ENCODE data around the gene PYROXD2.

Gene PYROXD2

DNA sequence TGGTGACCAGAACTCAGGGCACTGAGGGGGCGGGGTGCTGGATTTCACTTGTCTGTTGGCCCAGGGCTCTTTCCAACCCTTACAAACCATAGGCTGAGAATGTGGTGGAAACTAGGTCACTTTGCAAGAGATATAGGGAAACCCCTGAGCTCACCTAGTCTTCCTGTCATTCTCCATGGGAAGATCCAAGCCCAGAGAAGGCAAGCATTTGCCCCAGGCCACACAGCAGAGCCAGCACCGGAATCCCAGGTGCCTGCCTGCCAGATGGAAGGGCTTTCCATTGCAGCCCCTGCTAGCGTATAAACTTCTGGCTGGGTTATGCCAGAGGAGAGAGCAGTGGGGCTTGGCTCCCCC lies 427 bp downstream of the PYROXD2 start:
- no peak for DNase-seq (ENCODE audit: low spot score)

DNA sequence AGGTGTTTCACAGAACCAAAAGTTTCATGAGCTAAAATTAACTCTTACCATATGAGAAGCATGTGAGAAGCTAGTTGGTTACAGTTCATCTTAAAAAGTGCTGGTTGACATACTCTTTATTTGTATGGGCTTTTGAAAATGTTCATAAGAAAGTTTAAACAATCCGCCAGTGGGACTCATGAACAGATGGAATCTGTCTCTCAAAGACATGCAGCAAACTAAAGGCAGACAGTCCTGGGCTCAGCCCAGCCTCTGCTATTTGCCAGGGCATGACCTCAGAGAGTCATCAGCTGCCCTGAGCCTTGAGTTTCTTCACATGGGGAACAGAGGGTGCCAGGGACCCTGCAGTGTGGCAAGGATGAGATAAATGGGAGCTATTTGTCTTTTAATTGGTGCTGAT lies 3.2 kb downstream of the PYROXD2 start:
- no peak for DNase-seq (ENCODE audit: low spot score)

DNA sequence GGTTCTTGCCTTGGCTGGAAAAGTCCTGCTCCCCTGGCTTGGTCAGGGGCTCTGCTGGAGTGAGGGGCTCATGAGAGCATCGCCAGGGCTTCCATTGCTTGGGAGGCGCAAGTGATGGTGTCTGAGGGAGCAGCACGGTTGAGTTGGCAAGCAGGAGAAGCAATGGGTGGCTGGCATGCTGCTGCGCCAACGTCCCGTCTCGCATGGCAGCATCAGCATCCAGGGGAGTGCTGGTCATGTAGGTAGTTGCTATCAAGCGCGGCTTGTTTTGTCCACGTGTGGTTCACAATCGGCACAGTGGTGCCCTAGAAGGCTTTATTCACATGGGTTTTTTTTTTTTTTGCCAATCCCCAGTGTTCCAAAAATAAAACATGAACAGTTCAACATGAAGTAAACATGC lies 3.8 kb downstream of the PYROXD2 start:
- DNase-seq (ENCODE audit: low spot score): no peak

DNA sequence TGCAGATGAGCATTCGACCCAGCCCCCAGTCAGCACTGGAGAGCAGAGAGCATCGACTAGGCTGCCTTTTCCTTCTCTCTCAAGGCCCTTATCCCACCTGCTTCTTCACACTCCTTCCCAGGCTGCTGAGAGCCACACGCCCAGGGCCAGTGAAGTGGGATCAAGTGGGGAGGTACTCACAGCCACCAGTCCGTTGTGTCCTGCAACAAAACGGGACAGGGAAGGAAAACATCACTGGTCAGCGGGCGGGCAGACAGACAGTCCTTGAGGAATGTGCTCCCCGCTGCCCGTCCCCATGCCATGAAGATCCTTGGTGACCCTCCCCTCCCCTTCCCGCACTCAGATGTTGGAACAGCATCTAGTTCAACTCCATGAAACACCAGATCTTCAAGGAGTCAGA lies 4.2 kb downstream of the PYROXD2 start:
- no peak for DNase-seq (ENCODE audit: low spot score)

DNA sequence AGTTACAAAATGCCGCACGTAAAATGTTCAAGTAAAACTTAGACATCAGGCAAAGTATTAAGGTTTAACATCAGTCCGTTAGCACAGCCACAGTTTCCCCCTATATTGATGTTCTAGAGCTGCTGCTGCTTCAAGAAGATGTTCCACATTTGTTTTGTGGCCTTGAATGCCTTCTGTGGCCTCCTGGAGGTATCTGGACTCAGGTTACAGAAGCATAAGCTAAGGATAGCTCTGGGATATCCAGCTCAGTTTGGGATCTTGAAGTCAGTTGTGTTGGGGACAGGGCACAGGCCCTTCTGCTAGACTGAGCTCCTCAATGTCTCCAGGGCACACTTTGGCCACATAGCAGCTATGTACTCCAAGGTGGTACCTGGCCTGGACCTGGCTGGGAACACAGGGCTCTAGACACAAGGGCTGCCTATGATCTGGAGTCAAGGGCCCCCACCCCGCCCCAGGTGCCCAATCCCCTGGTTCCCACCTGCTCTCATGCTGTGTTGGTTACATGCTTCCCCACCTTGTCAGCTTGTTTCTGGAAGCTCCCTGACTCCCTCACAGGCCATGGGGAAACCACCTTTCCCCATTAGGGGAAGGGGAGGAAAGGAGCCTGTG lies 4.7 kb downstream of the PYROXD2 start:
- no peak for DNase-seq (ENCODE audit: low spot score)

DNA sequence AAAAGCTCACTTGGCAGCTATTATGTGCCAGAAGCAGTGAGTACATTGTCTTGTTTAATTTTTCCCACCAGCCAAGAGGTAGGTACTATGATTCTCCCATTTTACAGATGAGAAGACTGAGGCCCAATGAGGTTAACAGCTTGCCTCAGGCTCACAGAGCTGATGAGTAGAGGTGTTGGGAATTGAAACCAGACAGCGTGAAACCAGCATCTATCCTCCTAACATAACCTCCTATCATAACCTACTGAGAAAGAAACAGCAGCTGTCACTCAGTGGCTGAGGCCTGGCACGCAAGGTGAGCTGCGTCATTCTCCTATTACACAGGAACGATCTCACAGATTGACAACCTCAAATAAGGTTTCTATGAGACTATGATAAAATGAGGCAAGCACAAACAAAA lies 6.2 kb downstream of the PYROXD2 start:
- no peak for DNase-seq (ENCODE audit: low spot score)

DNA sequence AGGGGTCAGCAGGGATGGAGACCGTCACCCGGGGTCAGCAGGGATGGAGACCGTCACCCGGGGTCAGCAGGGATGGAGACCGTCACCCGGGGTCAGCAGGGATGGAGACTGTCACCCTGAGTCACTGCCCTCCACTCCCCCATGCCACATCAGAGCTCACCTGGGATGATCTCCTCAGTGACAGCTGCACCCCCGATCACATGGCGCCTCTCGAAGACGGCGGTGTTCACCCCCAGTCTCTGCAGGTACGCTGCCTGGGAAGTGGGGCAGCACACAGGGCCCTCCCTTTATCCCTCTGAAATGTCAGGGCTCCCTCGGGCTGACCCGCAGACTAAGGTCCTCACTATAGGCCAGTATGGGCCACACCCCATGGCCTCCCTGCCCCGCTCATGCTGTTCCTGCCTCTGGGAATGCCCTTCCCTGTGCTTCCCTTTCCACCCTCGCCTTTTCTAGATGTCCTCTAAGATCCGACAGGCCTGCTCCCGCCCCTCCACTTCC lies 7.2 kb downstream of the PYROXD2 start:
- no peak for DNase-seq (ENCODE audit: low spot score)

DNA sequence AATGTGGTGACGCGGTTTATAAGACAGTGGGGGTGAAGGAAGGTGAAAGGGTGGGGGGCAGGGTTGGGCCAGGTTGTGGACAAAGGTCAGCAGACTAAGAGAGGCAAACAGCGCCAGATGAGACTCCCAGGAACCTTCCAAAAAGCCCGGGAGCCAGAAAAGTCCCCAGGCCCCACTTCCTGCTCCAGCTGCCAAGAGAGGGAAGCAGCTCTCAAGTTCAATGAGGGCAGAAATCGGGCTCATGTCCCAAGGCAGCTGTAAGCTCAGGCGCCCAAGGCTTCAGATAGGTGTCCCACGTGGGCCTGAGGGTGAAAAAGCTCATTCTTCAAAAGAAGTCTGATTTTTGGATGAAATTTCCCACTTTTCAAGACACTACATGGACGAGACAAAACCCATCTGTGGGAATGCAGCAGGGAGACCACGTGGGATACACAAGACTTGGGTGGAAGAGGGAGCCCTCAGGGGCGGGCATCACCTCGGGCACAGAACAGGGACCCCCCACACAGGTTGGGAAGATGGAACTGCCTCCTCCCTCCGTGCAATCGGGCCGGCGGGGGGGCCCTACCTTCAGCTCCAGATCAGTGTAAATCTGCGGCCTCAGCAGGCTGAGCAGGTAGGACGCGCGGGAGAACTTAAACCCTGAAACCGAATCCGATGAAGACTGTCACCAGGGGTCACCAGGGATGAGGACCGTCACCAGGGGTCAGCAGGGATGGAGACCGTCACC lies 7.8 kb downstream of the PYROXD2 start:
- no peak for DNase-seq (ENCODE audit: low spot score)

DNA sequence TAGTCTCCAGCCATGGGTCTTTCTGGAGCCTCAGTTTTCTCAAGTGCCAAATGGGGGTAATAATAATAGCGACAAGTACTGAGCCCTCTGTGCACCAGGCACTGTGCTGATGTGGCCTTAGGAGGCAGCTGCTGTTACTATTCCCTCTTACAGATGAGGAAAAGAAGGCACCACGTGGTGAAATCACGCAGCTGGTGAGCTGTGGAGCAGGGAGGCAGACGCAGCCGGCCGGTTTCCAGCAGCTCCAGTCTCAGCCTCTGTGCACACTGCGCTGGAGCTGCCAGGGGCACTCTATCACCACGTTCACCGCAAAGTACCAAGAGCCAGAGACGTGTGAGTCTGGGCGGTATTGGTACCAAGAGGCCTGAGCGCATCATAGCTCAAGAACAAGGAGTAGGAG lies 9.6 kb downstream of the PYROXD2 start:
- DNase-seq (ENCODE audit: low spot score): no peak

DNA sequence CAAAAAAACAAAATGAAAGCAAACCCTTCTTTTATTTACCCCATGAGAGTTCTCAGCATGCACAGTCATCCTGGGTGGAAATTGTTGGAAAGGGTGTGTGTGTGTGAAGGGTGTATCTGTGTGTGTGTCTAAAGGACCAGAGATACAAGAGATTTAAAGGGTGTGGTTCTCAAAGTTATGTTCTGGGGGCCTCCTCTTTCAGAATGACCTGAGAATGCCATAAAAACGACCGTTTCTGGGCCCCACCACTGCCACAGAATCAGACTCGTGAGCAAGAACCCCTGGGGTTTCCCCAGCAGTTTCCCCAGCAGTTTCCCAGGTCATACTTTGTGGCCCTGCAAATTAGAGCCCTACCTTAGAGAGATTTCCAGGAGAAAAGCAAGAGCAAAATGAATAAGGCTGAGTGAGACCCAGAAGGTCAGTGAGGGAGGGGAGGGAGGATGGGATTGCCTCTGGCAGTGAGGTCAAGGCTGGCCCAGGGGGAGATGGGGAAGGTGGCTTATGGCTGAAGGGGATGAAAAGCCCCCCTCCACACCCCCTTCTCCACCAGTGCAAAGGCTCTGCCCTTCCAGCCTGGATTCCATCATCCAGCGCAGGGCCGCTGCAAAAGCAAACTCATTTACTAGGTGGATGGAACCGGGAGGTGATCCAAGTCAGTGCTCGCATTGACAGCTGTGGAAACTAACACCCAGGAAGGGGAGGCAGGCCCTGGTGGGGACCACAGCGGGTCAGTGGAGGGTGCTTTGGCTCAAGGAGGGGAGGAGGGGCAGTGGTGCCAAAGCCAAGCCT lies 10.2 kb downstream of the PYROXD2 start:
- peak; percentile 25 for DNase-seq (ENCODE audit: low spot score)

DNA sequence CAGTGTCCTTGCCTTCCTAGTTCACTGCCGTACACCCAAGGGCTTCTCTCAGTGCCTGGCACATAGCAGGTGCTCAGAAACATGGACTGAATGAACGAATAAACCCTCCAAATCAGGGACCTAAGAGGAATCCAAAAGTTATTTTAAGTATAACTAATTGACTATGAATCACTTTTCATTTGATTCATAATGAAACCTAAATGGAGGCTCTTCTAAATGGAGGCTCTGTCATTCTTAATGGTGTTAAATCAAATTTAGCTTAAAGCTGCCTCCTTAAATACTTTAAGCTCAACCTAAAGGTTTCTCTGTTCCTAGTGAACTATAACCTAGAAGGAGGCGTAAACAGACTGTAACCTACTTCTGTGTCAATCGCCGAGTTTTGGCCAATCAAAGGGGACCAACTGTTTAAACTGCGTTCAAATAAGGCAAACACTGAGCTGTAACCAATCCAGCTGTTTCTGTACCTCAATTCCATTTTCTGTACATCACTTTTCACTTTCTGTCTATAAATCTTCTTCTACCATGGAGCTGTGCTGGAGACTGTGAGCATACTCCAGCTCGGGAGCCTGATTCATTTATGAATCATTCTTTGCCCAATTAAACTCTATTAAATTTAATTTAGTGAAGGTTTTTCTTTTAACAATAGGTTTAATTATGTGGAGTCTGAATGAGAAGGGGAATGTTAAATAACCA lies 11.0 kb downstream of the PYROXD2 start:
- DNase-seq (ENCODE audit: low spot score): no peak

DNA sequence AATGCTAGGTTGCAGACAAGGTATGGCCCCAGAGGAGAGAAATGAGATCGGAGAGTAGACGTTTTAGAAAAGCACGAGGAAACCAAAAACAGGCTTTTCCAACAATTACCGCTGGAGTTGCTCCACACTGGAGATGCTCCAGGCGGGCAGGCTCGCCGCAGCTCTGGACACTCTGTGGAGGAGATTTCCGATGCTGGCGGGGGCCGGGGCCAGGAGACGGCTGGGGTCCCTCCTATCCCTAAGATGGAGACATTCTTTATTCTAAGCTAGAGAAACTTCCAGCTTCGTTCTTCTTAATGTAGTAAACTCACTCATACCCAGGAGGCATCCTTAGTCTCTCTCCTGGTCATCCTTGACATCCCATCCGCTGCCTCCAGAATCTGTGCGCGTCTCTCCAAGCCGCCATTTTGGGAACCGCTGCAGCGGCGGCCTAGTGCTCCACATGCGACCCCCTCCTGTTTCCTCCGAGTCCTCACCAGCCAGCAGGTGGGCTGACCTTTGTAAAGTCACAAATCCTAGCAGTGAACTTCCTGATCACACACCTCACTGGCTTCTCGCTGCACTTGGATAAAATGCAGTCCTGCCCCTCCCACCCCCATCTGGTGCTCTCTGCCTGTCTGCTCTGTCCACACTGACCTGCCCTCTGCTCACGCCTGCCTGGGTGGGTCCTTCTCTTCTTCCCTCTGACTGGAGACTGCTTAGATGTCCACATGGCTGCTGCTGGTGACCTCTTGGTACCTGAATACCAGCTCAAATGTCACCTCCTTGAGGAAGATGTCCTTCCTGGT lies 11.9 kb downstream of the PYROXD2 start:
- DNase-seq (ENCODE audit: low spot score): no peak

DNA sequence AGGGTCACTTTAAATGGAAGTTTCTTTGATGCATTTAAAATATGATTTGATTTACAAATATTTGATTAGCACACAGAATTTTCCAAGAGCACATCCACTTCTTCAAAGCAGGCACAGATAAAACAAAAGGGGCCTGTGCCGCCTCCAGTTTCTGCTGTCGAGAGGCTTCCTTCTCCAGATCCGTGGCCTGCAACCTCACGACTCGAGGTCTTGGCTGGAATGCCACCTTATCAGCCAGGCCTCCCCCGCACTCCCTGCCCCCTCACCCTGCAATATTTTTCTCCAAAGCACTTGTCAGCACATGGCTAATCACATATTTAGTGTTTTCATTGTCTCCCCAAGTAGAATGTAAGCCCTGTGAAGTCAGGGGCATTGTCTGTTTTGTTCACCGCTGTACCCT lies 12.5 kb downstream of the PYROXD2 start:
- no peak for DNase-seq (ENCODE audit: low spot score)

DNA sequence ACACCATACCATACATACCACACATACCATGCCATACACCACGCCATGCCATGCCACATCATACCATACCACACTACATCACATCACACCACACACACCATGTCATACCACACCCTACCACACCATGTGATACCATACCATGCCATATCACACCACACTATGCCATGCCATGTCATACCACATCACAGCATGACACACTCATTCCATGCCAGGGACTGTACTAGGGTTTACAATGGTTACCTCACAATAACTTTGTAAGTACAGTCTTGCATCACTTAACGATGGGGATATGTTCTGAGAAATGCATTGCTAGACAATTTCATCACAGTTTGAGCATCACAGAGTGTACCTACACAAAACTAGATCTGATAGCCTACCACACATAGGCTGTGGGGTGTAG lies 14.5 kb downstream of the PYROXD2 start:
- DNase-seq (ENCODE audit: low spot score): no peak

DNA sequence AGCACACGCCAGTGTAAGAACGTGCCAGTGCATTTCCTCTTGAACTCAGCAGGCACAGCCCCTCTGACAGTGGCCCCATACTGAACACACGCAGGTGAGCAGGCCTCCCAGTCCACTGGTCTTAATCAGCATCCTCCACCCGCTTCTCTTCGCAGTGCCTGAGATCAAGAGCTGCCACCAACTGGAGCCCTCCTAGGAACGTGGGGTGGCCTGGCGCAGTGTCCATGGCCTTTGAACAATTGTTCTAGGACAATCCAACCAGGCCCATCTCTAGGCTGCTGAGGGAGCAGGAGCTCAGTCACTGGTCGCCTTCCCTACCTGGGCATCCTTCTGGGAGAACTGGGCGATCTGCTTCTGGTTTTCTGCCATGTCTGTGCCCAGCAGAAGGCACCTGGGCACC lies 15.2 kb downstream of the PYROXD2 start:
- DNase-seq (ENCODE audit: low spot score): no peak

DNA sequence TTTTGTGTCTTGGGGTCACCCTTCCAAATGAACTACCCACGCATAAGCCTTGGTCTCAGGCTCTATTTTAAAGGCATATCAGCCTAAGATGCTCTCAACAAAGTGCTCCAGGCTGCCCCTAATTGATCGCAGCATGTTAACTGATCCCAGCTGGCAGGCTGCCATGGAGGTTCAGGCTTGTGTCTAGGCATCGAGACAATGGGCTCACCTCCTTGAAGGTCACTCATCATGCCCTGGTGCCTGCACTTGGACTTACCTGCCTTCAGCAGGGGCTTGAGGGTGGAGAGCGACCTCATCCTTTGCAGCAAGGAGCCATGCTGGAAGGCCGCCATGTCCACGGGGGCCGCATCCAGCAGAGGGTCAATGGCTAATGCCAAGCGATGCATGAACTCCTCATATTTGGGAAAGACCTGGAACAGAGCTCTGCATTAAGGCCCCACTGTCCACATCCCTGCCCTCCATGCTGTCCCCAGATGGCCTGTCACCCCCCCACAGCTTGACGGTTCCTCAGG lies 17.8 kb downstream of the PYROXD2 start:
- no peak for DNase-seq (ENCODE audit: low spot score)

DNA sequence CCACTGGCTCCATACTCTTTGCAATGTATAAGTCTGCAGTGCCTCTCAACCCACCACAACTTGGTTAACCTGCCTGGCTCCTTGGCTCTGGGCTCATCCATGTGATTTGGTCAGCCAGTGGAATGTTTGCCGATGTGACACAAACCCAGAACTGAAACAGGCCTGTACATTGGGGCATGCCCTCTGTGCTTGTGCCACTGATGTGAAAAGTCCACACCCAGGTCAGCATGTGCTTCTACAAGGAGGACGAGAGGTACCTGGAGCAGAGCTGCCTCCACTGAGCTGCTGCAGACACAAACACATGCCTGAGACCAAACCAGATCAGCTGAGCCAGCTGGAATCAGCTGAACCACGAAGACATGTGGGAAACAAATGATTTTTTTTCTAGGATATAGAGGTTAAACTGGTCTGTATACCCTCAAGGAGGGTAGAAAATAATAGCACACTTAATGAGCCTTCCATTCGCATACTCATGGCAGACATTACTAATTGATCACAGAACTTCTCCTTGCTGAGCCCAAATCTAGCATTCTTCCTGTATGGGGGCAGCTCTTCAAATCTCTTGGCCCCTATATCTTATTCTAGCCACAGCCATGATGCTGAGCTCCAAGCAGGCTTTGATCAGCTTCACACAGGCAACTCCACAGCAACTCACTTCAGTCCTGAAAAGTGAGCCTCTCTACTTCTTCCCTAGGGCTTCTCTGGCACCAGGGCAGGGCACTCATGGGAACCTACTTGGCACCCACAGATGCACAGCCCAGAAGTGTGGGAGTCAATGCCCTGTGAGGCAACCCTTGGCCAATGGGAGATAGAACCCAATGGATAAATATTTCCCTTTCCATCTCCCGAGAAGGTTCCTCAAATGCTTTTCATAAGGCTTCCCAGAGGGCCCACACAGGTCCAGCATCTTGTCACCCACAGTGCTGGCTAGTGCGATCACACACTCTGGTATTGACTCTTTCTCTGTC lies 18.6 kb downstream of the PYROXD2 start:
- no peak for DNase-seq (ENCODE audit: low spot score)

DNA sequence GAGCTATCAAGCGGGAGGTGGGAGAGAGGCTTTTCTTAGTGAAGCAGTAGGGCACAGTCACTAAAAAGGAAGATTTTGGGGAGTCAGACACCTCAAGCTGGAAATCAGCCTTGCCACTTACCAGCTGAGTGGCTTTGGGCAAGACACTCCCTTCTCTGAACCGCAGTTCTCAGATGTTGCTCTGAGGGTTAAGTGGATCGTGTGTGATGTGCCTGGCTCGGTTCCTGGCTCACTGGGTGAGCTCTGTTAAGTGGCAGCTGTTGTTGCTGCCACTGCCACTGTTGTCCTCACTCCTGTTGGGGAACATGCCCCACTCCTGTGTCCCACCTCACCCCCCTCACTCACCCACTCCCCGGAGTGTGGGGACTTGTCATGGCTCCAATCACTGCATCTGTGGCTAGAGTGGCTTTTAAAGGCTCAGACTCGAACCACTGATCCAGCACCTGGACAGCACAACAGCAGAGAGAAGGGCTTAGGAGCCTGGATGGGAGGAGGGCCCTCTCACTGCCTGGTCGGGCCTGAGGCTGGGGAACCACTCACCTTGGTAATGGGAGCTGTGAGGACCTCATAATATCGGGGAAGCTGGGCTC lies 20.0 kb downstream of the PYROXD2 start:
- DNase-seq (ENCODE audit: low spot score): no peak

DNA sequence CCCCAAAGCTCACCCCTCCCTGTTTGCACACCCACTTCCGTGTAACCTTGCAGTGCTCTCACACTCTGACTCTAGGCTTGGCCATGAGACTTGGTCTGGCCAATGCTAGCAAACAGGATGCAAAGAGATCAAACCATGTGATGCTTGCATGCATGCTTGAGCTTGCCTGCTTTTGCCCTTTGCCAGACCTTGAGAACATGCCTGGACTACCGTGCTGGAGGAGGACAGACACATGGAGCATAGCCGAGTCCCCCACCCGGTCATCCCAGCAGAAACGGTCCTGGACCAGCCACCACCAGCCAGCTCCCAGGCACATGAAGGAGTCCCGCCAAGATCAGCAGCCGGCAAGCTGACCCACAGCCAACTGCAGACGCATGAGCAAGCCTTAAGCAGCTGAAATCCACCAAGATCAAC lies 23.4 kb downstream of the PYROXD2 start:
- DNase-seq (ENCODE audit: low spot score): no peak

DNA sequence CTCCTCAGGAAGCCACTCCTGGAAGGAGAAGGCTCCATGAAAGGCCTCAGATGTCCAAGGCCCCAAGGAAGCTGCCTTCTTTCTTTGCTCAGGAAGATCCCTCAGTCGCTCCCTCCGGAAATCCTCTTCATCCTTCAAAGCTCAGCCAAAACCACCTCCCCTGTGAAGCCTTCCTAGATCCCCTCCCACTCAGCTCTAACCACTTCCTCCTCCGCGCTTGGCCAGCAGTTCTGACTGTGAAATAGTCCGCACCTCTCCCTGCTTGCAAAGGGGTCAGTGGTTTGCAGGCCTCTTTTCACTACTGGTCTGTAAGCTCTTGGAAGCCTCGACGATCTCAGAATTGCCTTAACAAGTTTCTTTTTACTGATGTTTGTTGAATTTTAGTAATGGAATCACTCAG lies 23.9 kb downstream of the PYROXD2 start:
- DNase-seq (ENCODE audit: low spot score): no peak
